Liver (tissue), 9 donors: ENCODE measurements around the gene SMG6. TPM values are rescaled to one million over a fixed set of nuclear protein-coding genes. Genes with fewer than 3 reads are reported as not detected.

ENCODE experiments used
- DNase-seq: peaks from one replicate; pipeline ENCODE4 v3.0.0-alpha.2; 2017; ENCODE audit warnings: low spot score
- H3K27ac ChIP-seq, 2 donors: one replicate each; pipeline ENCODE4 v1.7.0; 2013; ENCODE audit warnings: inconsistent platforms in 2 of 2, low read length in 2 of 2, control low read depth in 1 of 2, low read depth in 1 of 2, mild to moderate bottlenecking in 1 of 2
- H3K27me3 ChIP-seq, 4 donors: one replicate each; pipeline versions ENCODE4 v1.6.1 to v1.7.0; 2013; ENCODE audit warnings: low read length in 3 of 4, inconsistent platforms in 1 of 4, mild to moderate bottlenecking in 1 of 4, moderate library complexity in 1 of 4; ENCODE audit not compliant: control insufficient read depth in 4 of 4, insufficient read depth in 4 of 4
- H3K36me3 ChIP-seq, 4 donors: one replicate each; pipeline versions ENCODE4 v1.6.1 to v1.7.0; 2013; ENCODE audit warnings: low read length in 3 of 4, mild to moderate bottlenecking in 3 of 4, low read depth in 1 of 4, moderate library complexity in 1 of 4; ENCODE audit not compliant: control insufficient read depth in 4 of 4, insufficient read depth in 3 of 4
- H3K4me1 ChIP-seq, 4 donors: one replicate each; pipeline versions ENCODE4 v1.6.1 to v1.7.0; 2013; ENCODE audit warnings: low read length in 3 of 4, mild to moderate bottlenecking in 3 of 4, moderate library complexity in 1 of 4; ENCODE audit not compliant: control insufficient read depth in 4 of 4, insufficient read depth in 4 of 4
- H3K4me3 ChIP-seq, 3 donors: one replicate each; pipeline versions ENCODE4 v1.6.1 to v1.7.0; 2013; ENCODE audit warnings: low read length in 3 of 3, control low read depth in 1 of 3, low read depth in 1 of 3, mild to moderate bottlenecking in 1 of 3
- H3K9ac ChIP-seq, 2 donors: one replicate each; pipeline ENCODE4 v1.7.0; 2013; ENCODE audit warnings: low read length in 2 of 2, mild to moderate bottlenecking in 2 of 2, moderate library complexity in 2 of 2, control low read depth in 1 of 2, low read depth in 1 of 2
- H3K9me3 ChIP-seq, 4 donors: one replicate each; pipeline versions ENCODE4 v1.6.1 to v1.7.0; 2013; ENCODE audit warnings: low read length in 3 of 4; ENCODE audit not compliant: control insufficient read depth in 4 of 4
- ATF3 ChIP-seq: IDR thresholded peaks from 2 replicates; pipeline ENCODE4 v1.6.1; 2016; ENCODE audit warnings: antibody characterized with exemption
- CTCF ChIP-seq: fragments of 150-350 bp; IDR thresholded peaks from 2 replicates; pipeline ENCODE4 v1.5.1; 2017; ENCODE audit warnings: improper control_type of control experiment, low read depth, low read length; ENCODE audit not compliant: missing input control
- EGR1 ChIP-seq, 2 donors: IDR thresholded peaks; 2 replicates each; pipeline ENCODE4 v1.6.1; 2016 to 2018; ENCODE audit warnings: antibody characterized with exemption in 2 of 2, low read depth in 2 of 2
- FOXA1 ChIP-seq: IDR thresholded peaks from 2 replicates; pipeline ENCODE4 v1.6.1; 2016; ENCODE audit warnings: antibody characterized with exemption
- FOXA2 ChIP-seq: IDR thresholded peaks from 2 replicates; pipeline ENCODE4 v1.6.1; 2016; ENCODE audit warnings: antibody characterized with exemption
- GABPA ChIP-seq, 2 donors: IDR thresholded peaks in 1 of 2; conservative IDR thresholded peaks in 1 of 2; 2 replicates each; pipeline ENCODE4 v1.6.1; 2016; ENCODE audit warnings: antibody characterized with exemption in 2 of 2, mild to moderate bottlenecking in 1 of 2, moderate library complexity in 1 of 2
- HNF4A ChIP-seq, 2 donors: conservative IDR thresholded peaks; 2 replicates each; pipeline ENCODE4 v1.6.1; 2016; ENCODE audit warnings: antibody characterized with exemption in 2 of 2, mild to moderate bottlenecking in 2 of 2
- HNF4G ChIP-seq: IDR thresholded peaks from 2 replicates; pipeline ENCODE4 v1.6.1; 2016; ENCODE audit warnings: antibody characterized with exemption
- MAX ChIP-seq: IDR thresholded peaks from 2 replicates; pipeline ENCODE4 v1.6.1; 2016; ENCODE audit warnings: antibody characterized with exemption
- NR2F2 ChIP-seq: IDR thresholded peaks from 2 replicates; pipeline ENCODE4 v1.6.1; 2016; ENCODE audit warnings: antibody characterized with exemption
- RAD21 ChIP-seq, 2 donors: IDR thresholded peaks; 2 replicates each; pipeline ENCODE4 v1.6.1; 2016; ENCODE audit warnings: antibody characterized with exemption in 2 of 2, mild to moderate bottlenecking in 2 of 2
- REST ChIP-seq: IDR thresholded peaks from 2 replicates; pipeline ENCODE4 v1.6.1; 2016; ENCODE audit warnings: antibody characterized with exemption, mild to moderate bottlenecking
- RXRA ChIP-seq, 2 donors: IDR thresholded peaks; 2 replicates each; pipeline ENCODE4 v1.6.1; 2017 to 2018; ENCODE audit warnings: antibody characterized with exemption in 2 of 2, mild to moderate bottlenecking in 1 of 2
- SP1 ChIP-seq: IDR thresholded peaks from 2 replicates; pipeline ENCODE4 v1.6.1; 2018; ENCODE audit warnings: antibody characterized with exemption, mild to moderate bottlenecking
- TAF1 ChIP-seq: conservative IDR thresholded peaks from 2 replicates; pipeline ENCODE4 v1.6.1; 2016; ENCODE audit warnings: antibody characterized with exemption, mild to moderate bottlenecking
- YY1 ChIP-seq: IDR thresholded peaks from 2 replicates; pipeline ENCODE4 v1.6.1; 2016; ENCODE audit warnings: antibody characterized with exemption, mild to moderate bottlenecking
- ZBTB33 ChIP-seq: IDR thresholded peaks from 2 replicates; pipeline ENCODE4 v1.6.1; 2016; ENCODE audit warnings: antibody characterized with exemption
- WGBS: extraction: QIAGEN DNeasy Blood & Tissue Kit; methylation state at CpG from one replicate; pipeline ENCODE4 v1.1.7; 2013; 5-methylcytosine and 5-hydroxymethylcytosine counted together
- polyA plus RNA-seq, 2 donors: library from polyadenylated mRNA; stranded (reverse) in 1 of 2; unstranded in 1 of 2; fragments of 200-250 nt in 1 of 2; fragments of >200 nt in 1 of 2; fragmentation: Nextera tagmentation in 1 of 2; extraction: Ambion mirVana in 1 of 2; gene quantifications; one replicate each; pipeline versions ENCODE4 v1.2.1 to v1.2.3, GENCODE V29; 2013 to 2015
- total RNA-seq, 2 donors: library from RNA; depleted of rRNA; stranded (reverse); fragments of >200 nt; gene quantifications; one replicate each; pipeline ENCODE4 v1.2.3, GENCODE V29; 2014
- donor health status: healthy.
- donor health status: healthy.
- donor health status: healthy.
- donor health status: healthy.
- donor health status: healthy.

The SMG6 gene
- total and polyA plus RNA-seq, 4 donors: 4.9 to 12.0 (median 8.2) TPM

- Histone ChIP-seq H3K9me3 (no peaks in the 10 kb centered on the region), H3K27me3 (no peaks in the 10 kb centered on the region), H3K4me1 (peaks cover 4 to 13% (median 6%) of the 10 kb centered on the region in 4 donors), H3K36me3 (peaks cover 2 to 6% (median 5%) of the 10 kb centered on the region in 4 donors), H3K27ac (peak overlapping the region in 1 of 2 donors; percentile 8), H3K9ac (no peak overlapping the region), H3K4me3 (no peak overlapping the region)
- no peak for DNase-seq
- TF ChIP-seq GABPA (IDR thresholded peaks at IDR 0.05 in 1 of 2, conservative IDR thresholded peaks at IDR 0.05 in 1 of 2) (no peak), REST (no peak), HNF4A (conservative IDR thresholded peaks at IDR 0.05) (no peak), EGR1 (IDR thresholded peaks at IDR 0.05; ENCODE audit: low read depth in 2 of 2) (no peak), NR2F2 (no peak), ZBTB33 (no peak), MAX (no peak), FOXA1 (no peak), ATF3 (no peak), CTCF (no peak), FOXA2 (no peak), RXRA (IDR thresholded peaks at IDR 0.05) (no peak), TAF1 (no peak), HNF4G (no peak), SP1 (no peak), YY1 (no peak), RAD21 (IDR thresholded peaks at IDR 0.05) (no peak)
- 85% methylated on average over 13 of the region's 13 CpGs for WGBS
Measured at GRCh38 chr17:2075336-2076086, 228.1 kb downstream of the SMG6 start.
